ENCODE measurements around the gene SPEM1. TPM values are rescaled to one million over a fixed set of nuclear protein-coding genes. Genes with fewer than 3 reads are reported as not detected.

The SPEM1 gene, protein sequence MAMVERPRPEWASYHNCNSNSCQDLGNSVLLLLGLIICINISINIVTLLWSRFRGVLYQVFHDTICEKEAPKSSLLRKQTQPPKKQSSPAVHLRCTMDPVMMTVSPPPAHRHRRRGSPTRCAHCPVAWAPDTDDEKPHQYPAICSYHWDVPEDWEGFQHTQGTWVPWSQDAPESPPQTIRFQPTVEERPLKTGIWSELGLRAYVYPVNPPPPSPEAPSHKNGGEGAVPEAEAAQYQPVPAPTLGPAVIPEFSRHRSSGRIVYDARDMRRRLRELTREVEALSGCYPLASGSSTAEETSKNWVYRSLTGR
- not detected for total RNA-seq

DNA sequence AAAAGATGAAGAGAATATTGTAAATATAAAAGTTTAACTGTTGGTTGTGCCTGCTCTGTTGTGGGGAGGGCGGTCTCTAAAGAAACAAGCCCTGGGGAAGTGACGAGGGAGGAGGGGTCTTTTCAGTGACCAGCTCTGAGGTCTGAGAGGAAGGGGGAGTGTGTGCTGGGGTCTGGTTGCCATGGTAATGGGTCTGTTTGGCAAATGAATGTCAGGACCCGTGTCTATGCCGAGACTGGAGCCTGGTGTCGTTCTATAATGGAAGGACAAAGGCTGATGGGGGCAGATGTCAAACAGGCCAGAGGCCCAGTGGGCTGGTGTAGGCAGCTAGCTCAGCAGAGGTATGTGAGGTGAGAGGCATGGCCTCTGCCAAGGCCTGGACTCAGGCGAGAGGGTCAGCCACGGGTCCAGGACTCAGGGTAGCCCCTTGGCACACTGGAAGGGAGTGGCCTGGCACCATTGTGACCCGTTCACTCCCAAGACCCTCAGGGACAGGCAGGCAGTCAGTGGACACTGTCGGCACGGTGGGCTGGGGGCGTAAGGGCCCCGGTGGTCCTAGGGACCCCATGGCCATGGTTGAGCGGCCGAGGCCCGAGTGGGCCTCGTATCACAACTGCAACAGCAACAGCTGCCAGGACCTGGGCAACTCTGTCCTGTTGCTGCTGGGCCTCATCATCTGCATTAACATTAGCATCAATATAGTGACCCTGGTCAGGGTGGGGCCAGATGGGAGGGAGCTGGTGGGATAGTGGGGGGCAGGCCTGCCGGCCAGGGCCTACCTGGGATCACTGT, at the start of gene SPEM1:
SPEM1 (plus strand) TSS at position 506 of the 792 bp plus-strand sequence; CDS start at position 567, 61 bp downstream.
- Histone ChIP-seq H3K27ac (no peak within 1 kb of the TSS), H3K4me1 (no peaks in the 10 kb centered on the region), H3K27me3 (no peaks in the 10 kb centered on the region), H3K4me3 (no peak within 1 kb of the TSS), H3K36me3 (peaks cover 0 to 35% (median 0%) of the 10 kb centered on the region in 3 donors), H3K9me3 (no peaks in the 10 kb centered on the region)
- TF ChIP-seq, protein P1, sequence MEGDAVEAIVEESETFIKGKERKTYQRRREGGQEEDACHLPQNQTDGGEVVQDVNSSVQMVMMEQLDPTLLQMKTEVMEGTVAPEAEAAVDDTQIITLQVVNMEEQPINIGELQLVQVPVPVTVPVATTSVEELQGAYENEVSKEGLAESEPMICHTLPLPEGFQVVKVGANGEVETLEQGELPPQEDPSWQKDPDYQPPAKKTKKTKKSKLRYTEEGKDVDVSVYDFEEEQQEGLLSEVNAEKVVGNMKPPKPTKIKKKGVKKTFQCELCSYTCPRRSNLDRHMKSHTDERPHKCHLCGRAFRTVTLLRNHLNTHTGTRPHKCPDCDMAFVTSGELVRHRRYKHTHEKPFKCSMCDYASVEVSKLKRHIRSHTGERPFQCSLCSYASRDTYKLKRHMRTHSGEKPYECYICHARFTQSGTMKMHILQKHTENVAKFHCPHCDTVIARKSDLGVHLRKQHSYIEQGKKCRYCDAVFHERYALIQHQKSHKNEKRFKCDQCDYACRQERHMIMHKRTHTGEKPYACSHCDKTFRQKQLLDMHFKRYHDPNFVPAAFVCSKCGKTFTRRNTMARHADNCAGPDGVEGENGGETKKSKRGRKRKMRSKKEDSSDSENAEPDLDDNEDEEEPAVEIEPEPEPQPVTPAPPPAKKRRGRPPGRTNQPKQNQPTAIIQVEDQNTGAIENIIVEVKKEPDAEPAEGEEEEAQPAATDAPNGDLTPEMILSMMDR (IDR thresholded peaks at IDR 0.05): no peak
- TF ChIP-seq POLR2A (IDR thresholded peaks at IDR 0.05) (no peak), EP300 (IDR thresholded peaks at IDR 0.05) (no peak)
- whole genome bisulfite sequencing, 2 donors: 53 to 63% methylated on average over 12 to 15 of the region's 17 CpGs
- no peak for DNase-seq (ENCODE audit: low spot score in 2 of 2)

DNA sequence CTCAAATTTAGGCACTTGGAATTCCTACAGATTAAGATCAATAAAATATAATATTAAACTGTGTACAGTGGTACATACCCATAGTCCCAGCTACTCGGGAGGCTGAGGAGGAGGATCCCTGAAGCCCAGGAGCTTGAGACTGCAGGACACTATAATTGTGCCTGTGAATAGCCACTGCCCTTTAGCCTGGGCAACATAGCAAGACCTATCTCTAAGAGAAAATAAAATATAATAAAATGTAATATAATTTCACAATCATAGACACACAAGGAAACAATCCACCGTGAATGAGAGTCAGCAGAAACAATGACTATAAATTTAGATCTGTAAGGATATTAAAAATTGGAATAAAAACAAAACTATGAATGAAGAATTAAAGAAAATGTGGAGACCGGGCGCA, 49.3 kb upstream of the SPEM1 start:
- DNase-seq (ENCODE audit: low spot score in 2 of 2): no peak
- Histone ChIP-seq H3K4me1 (no peaks in the 10 kb centered on the region), H3K27ac (no peak overlapping the region), H3K36me3 (no peaks in the 10 kb centered on the region), H3K9me3 (no peaks in the 10 kb centered on the region), H3K4me3 (no peak overlapping the region), H3K27me3 (peaks cover 0 to 6% of the 10 kb centered on the region in 2 donors)
- WGBS, 2 donors: 86% methylated on average over 4 of the region's 4 CpGs
- TF ChIP-seq, protein P1 (IDR thresholded peaks at IDR 0.05): no peak
- no peak for TF ChIP-seq EP300 (IDR thresholded peaks at IDR 0.05)
- no peak for TF ChIP-seq POLR2A (IDR thresholded peaks at IDR 0.05)

DNA sequence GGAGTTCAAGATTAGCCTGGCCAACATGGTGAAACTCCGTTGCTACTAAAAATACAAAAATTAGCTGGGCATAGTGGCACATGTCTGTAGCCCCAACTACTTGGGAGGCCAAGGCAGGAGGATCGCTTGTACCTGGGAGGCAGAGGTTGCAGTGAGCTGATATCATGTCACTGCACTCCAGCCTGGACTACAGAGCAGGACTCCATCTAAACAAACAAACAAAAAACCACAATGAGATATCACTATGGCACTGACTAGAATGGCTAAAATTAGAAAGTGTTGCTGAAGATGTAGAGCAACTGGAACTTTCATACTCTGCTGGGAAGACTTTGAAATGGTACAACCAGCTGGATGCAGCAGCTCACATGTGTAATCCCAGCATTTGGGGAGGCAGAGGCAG, 45.8 kb upstream of the SPEM1 start:
- no peaks in the 10 kb centered on the region for H3K36me3 ChIP-seq
- no peak overlapping the region for H3K27ac ChIP-seq
- WGBS, 2 donors: 89 to 91% methylated on average over 2 of the region's 2 CpGs
- no peak for DNase-seq (ENCODE audit: low spot score in 2 of 2)
- H3K4me1 ChIP-seq: no peaks in the 10 kb centered on the region
- H3K9me3 ChIP-seq: no peaks in the 10 kb centered on the region
- H3K4me3 ChIP-seq: no peak overlapping the region
- TF ChIP-seq POLR2A (IDR thresholded peaks at IDR 0.05): no peak
- TF ChIP-seq EP300 (IDR thresholded peaks at IDR 0.05): no peak
- TF ChIP-seq, protein P1 (IDR thresholded peaks at IDR 0.05): no peak
- peaks cover 0 to 15% of the 10 kb centered on the region in 2 donors for H3K27me3 ChIP-seq

DNA sequence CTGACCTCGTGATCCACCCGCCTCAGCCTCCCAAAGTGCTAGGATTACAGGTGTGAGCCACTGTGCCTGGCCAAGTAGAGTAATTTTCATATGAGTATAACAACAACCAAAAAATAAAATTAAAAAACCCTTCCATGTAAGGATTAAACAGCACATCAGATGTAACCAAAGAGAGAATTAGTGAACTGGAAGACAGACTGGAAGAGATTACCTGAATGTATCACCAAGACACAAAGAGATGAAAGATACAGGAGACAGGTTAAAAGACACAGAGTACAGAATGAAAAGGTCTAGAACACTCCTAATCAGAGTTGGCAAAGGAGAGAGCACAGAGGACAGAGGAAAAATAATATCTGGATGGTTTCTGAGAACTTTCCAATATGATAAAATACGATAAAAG, 41.0 kb upstream of the SPEM1 start:
- Histone ChIP-seq H3K4me1 (peaks cover 0 to 35% (median 10%) of the 10 kb centered on the region in 4 donors), H3K4me3 (no peak overlapping the region), H3K36me3 (no peaks in the 10 kb centered on the region), H3K27me3 (peaks cover 0 to 55% of the 10 kb centered on the region in 2 donors), H3K9me3 (no peaks in the 10 kb centered on the region), H3K27ac (no peak overlapping the region)
- TF ChIP-seq EP300 (IDR thresholded peaks at IDR 0.05) (no peak), POLR2A (IDR thresholded peaks at IDR 0.05) (no peak)
- TF ChIP-seq, protein P1 (IDR thresholded peaks at IDR 0.05): no peak
- 97 to 98% methylated on average over 3 of the region's 3 CpGs for WGBS, 2 donors
- no peak for DNase-seq (ENCODE audit: low spot score in 2 of 2)

DNA sequence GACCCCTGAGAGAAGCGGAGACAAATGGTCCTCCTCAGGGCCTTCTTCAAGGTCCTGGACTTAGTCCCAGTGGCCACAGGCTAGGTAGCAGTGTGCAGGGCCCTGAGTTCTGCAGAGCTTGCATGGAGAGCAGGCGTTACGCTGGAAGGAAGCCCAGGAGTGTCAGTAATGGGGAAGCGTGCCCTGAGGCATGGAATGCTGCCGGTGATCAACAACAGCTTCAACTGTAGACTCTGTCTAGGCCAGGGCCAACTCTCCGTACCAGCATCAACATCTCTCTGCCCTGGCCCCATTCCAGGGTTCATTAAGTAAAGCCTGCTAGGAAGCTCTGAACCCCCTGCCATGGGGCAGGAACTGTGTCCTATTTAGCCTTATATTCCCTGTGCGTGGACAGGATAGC, 39.8 kb upstream of the SPEM1 start:
- Histone ChIP-seq H3K27ac (peak overlapping the region in 3 of 4 donors; percentile 45 to 79 (median 78)), H3K4me3 (peak overlapping the region in 3 of 4 donors; percentile 20 to 61 (median 58)), H3K4me1 (peaks cover 0 to 40% (median 13%) of the 10 kb centered on the region in 4 donors), H3K27me3 (peaks cover 0 to 54% of the 10 kb centered on the region in 2 donors), H3K9me3 (no peaks in the 10 kb centered on the region), H3K36me3 (no peaks in the 10 kb centered on the region)
- peak in 1 of 2 donors; percentile 26 for DNase-seq (ENCODE audit: low spot score in 2 of 2)
- 30 to 38% methylated on average over 5 to 7 of the region's 7 CpGs for WGBS, 2 donors
- TF ChIP-seq EP300 (IDR thresholded peaks at IDR 0.05): no peak
- TF ChIP-seq, protein P1 (IDR thresholded peaks at IDR 0.05): no peak

All from tibial nerve (tissue), 4 donors.